ENCODE measurements around the gene KCTD20. TPM values are rescaled to one million over a fixed set of nuclear protein-coding genes. Genes with fewer than 3 reads are reported as not detected.

Gene KCTD20
- total RNA-seq, 4 donors from 2014 or later, result 28.7 to 39.7 (median 32.9) TPM

DNA sequence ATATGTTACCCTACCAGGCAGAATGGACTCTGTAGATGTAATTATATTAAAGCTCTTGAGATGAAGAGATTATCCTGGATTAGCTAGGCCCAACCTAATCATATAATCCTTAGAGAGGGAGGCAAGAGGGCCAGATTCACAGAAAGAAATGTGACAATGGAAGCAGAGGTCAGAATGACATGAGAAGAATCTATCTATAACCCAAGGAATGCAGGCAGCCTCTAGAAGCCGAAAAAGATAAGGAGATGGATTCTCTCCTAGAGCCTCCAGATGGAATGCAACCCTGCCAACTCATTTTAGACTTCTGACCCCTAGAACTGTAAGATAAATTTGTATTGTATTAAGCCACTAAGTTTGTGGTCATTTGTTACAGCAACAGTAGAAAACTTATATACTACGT, 12.4 kb upstream of the KCTD20 start:
- intact Hi-C loops (cut with DNase I; ENCODE audit: low total_unique reads), result no loop called here
- Histone ChIP-seq H3K4me1 (no peaks in the 10 kb centered on the region), H3K36me3 (no peaks in the 10 kb centered on the region), H3K4me3 (no peak overlapping the region), H3K27ac (no peak overlapping the region), H3K9me3 (no peaks in the 10 kb centered on the region), H3K27me3 (no peaks in the 10 kb centered on the region)
- DNase-seq (no peak), ATAC-seq (no peak)
- TF ChIP-seq POLR2A (IDR thresholded peaks at IDR 0.05) (no peak), CTCF (IDR thresholded peaks at IDR 0.05 in 4 of 5, conservative IDR thresholded peaks at IDR 0.05 in 1 of 5) (no peak)
- in situ Hi-C loops (cut with MboI; ENCODE audit: low sequenced_read_pairs in 4 of 4), result loop anchor here in 2 of 4 donors (25.0 kb wide), 2 partner anchors 157 to 257 kb away; partner anchors contain the start of genes CDKN1A (in 1 of the 2), RAB44 (in 1 of the 2) and SRSF3 (in 1 of the 2)

DNA sequence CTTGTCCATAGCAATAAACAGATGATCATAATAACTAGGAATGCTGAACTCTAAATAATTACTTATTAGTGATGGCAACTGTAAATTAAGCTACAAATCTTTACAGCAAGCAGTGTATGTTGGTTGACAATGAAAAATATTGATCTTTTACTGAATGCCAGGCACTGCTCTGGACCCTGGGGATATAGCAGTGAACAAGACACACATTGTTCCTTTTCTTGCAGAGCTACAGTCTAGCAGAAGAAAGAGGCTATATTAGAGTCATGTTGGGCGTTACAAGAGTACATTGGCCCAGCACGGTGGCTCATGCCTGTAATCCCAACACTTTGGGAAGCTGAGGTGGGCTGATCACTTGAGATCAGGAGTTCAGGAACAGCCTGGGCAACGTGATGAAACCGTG, 11.6 kb upstream of the KCTD20 start:
- no peak for DNase-seq
- TF ChIP-seq CTCF (IDR thresholded peaks at IDR 0.05 in 4 of 5, conservative IDR thresholded peaks at IDR 0.05 in 1 of 5) (no peak), POLR2A (IDR thresholded peaks at IDR 0.05) (no peak)
- Histone ChIP-seq H3K4me1 (no peaks in the 10 kb centered on the region), H3K4me3 (no peak overlapping the region), H3K27me3 (no peaks in the 10 kb centered on the region), H3K27ac (no peak overlapping the region), H3K36me3 (no peaks in the 10 kb centered on the region), H3K9me3 (no peaks in the 10 kb centered on the region)
- in situ Hi-C loops (cut with MboI; ENCODE audit: low sequenced_read_pairs in 4 of 4) (loop anchor here in 2 of 4 donors (25.0 kb wide), 2 partner anchors 156 to 256 kb away; partner anchors contain the start of genes CDKN1A (in 1 of the 2), RAB44 (in 1 of the 2) and SRSF3 (in 1 of the 2)), intact Hi-C loops (cut with DNase I; ENCODE audit: low total_unique reads) (no loop called here)
- no peak for ATAC-seq

DNA sequence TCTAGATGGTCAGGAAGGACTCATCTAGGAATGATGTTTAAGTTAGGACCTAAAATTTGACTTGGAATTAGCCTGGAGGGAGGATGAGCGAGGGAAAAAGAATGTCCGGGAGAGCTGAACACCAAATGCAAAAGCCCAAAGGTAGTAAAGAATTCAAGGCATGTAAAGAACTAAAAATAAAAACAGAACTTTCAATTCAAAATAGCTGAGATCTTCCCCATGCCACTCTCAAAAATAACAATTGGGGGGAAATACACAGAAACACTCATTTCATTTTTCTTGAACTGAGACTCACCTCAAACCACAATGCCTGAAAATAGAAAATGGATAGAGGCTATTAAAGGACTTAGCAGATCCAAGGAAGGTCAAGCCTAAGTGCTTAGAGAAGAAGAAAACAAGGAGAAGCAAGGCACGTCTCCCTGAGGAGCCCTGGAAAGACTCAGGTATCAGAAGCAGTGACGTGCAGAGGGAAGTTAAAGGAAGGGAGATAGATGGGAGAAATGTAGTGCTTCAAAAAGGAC, 10.6 kb upstream of the KCTD20 start:
- intact Hi-C loops (cut with DNase I; ENCODE audit: low total_unique reads) (no loop called here), in situ Hi-C loops (cut with MboI; ENCODE audit: low sequenced_read_pairs in 4 of 4) (loop anchor here in 2 of 4 donors (25.0 kb wide), 2 partner anchors 155 to 255 kb away; partner anchors contain the start of genes CDKN1A (in 1 of the 2), RAB44 (in 1 of the 2) and SRSF3 (in 1 of the 2))
- TF ChIP-seq POLR2A (IDR thresholded peaks at IDR 0.05), result no peak
- no peak for TF ChIP-seq CTCF (IDR thresholded peaks at IDR 0.05 in 4 of 5, conservative IDR thresholded peaks at IDR 0.05 in 1 of 5)
- Histone ChIP-seq H3K9me3 (no peaks in the 10 kb centered on the region), H3K4me1 (no peaks in the 10 kb centered on the region), H3K4me3 (no peak overlapping the region), H3K27ac (no peak overlapping the region), H3K27me3 (no peaks in the 10 kb centered on the region), H3K36me3 (no peaks in the 10 kb centered on the region)
- DNase-seq (no peak), ATAC-seq (no peak)

- Histone ChIP-seq H3K9me3 (no peaks in the 10 kb centered on the region), H3K27ac (no peak overlapping the region), H3K36me3 (no peaks in the 10 kb centered on the region), H3K4me3 (no peak overlapping the region), H3K27me3 (no peaks in the 10 kb centered on the region), H3K4me1 (peaks cover 6 to 7% of the 10 kb centered on the region in 2 donors)
- intact Hi-C loops (cut with DNase I; ENCODE audit: low total_unique reads) (no loop called here), in situ Hi-C loops (cut with MboI; ENCODE audit: low sequenced_read_pairs in 4 of 4) (loop anchor here in 2 of 4 donors (25.0 kb wide), 2 partner anchors 151 to 251 kb away; partner anchors contain the start of genes CDKN1A (in 1 of the 2), RAB44 (in 1 of the 2) and SRSF3 (in 1 of the 2))
- TF ChIP-seq POLR2A (IDR thresholded peaks at IDR 0.05), result no peak
- TF ChIP-seq CTCF (IDR thresholded peaks at IDR 0.05 in 4 of 5, conservative IDR thresholded peaks at IDR 0.05 in 1 of 5), result no peak
- DNase-seq, result no peak
- ATAC-seq, result no peak
These were observed 6.3 kb upstream of the KCTD20 start for GRCh38 chr6:36436466-36436865.

All from gastrocnemius medialis (tissue), 4 donors.